ENCODE measurements around the gene SYCP1. TPM values are rescaled to one million over a fixed set of nuclear protein-coding genes. Genes with fewer than 3 reads are reported as not detected.
"Not testable (repeated sequence)": the region's sequence is repeated elsewhere in the genome, so short reads cannot be mapped to it uniquely, and the experiment has no call there.

The SYCP1 gene
- total and polyA plus RNA-seq, 2 donors (not counting 1 experiment from before 2014, with no cell fraction given) = not detected

GRCh38 chr1:114903480-114903879, 48.8 kb downstream of the SYCP1 start:
- peaks cover 3% of the 10 kb centered on the region for H3K27me3 Mint-ChIP-seq
- H3K4me3 ChIP-seq (ENCODE audit: control extremely low read depth in 1 of 5, extremely low read depth in 1 of 5, insufficient read depth in 1 of 5, low read depth in 2 of 5, low read length in 4 of 5) = no peak overlapping the region
- H3K4me3 Mint-ChIP-seq = no peak overlapping the region
- ChIA-PET POLR2A (no interaction called here), CTCF (no interaction called here)
- no peaks in the 10 kb centered on the region for H3K36me3 ChIP-seq (replicated peaks in 1 of 2; ENCODE audit: control extremely low read depth in 1 of 2, control insufficient read depth in 1 of 2, extremely low read depth in 1 of 2, insufficient read depth in 2 of 2, low read length in 1 of 2)
- H4K20me1 ChIP-seq (ENCODE audit: control insufficient read depth, insufficient read depth, low read length, poor library complexity, severe bottlenecking) = no peaks in the 10 kb centered on the region
- H3K9me3 ChIP-seq (ENCODE audit: control extremely low read depth in 1 of 3, control insufficient read depth in 2 of 3, insufficient read depth in 1 of 3, low read length in 2 of 3) = peaks cover 0 to 1% (median 0%) of the 10 kb centered on the region in 3 donors
- H3K9me3 Mint-ChIP-seq (ENCODE audit: insufficient read depth) = no peaks in the 10 kb centered on the region
- intact Hi-C loops (cut with micrococcal nuclease) = no loop called here
- no CpG with 5 or more reads among the region's 1 CpG for WGBS (ENCODE audit: insufficient coverage)
- ATAC-seq (ENCODE audit: low read depth) = no peak
- H3K27ac Mint-ChIP-seq = no peak overlapping the region
- DNase-seq = no peak
- no peak for TF ChIP-seq EZH2 (IDR thresholded peaks at IDR 0.05; ENCODE audit: borderline replicate concordance, insufficient read depth, low read depth, low read length, poor library complexity, severe bottlenecking)
- TF ChIP-seq, protein P1, sequence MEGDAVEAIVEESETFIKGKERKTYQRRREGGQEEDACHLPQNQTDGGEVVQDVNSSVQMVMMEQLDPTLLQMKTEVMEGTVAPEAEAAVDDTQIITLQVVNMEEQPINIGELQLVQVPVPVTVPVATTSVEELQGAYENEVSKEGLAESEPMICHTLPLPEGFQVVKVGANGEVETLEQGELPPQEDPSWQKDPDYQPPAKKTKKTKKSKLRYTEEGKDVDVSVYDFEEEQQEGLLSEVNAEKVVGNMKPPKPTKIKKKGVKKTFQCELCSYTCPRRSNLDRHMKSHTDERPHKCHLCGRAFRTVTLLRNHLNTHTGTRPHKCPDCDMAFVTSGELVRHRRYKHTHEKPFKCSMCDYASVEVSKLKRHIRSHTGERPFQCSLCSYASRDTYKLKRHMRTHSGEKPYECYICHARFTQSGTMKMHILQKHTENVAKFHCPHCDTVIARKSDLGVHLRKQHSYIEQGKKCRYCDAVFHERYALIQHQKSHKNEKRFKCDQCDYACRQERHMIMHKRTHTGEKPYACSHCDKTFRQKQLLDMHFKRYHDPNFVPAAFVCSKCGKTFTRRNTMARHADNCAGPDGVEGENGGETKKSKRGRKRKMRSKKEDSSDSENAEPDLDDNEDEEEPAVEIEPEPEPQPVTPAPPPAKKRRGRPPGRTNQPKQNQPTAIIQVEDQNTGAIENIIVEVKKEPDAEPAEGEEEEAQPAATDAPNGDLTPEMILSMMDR (IDR thresholded peaks at IDR 0.05) = no peak
- no peaks in the 10 kb centered on the region for H3K4me1 Mint-ChIP-seq
- H2AFZ ChIP-seq (ENCODE audit: insufficient read depth, low read depth, low read length, poor library complexity, severe bottlenecking) = no peak overlapping the region
- no peak overlapping the region for H3K27ac ChIP-seq (ENCODE audit: low read length in 2 of 2)
- no peaks in the 10 kb centered on the region for H3K79me2 ChIP-seq (ENCODE audit: control insufficient read depth, insufficient read depth, low read length)
- no peak overlapping the region for H3K9ac ChIP-seq (ENCODE audit: low read length)
- H3K27me3 ChIP-seq (replicated peaks in 1 of 4; ENCODE audit: control extremely low read depth in 1 of 4, control insufficient read depth in 3 of 4, insufficient read depth in 4 of 4, low read length in 3 of 4) = no peaks in the 10 kb centered on the region
- no peaks in the 10 kb centered on the region for H3K4me1 ChIP-seq (ENCODE audit: control insufficient read depth in 2 of 2, insufficient read depth in 2 of 2, low read length in 2 of 2)
- H3K4me2 ChIP-seq (replicated peaks; ENCODE audit: low read depth, low read length, poor library complexity, severe bottlenecking) = no peak overlapping the region

DNA sequence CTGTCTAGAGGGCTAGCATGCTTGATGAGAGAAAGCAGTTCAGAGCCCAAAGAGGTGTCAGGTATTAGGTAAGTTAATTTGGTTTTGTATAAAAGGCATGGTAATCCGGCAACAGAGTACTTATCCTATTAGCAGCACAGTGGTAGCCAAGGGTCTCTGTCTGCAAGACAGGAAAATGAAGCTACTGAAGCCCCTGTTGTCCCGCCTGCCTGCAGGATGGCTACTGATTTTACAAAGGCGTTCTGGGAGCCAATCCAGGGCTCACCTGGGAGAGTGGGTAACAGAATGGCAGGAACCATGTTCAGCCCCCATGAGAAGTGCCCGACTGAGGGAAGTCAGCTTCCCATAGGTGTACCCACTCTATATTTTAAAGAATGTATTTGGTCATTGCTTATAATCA, 61.1 kb downstream of the SYCP1 start:
- H3K4me1 ChIP-seq (ENCODE audit: control insufficient read depth in 2 of 2, insufficient read depth in 2 of 2, low read length in 2 of 2); H4K20me1 ChIP-seq (ENCODE audit: control insufficient read depth, insufficient read depth, low read length, poor library complexity, severe bottlenecking); H3K27ac ChIP-seq (ENCODE audit: low read length in 2 of 2); H3K9me3 ChIP-seq (ENCODE audit: control extremely low read depth in 1 of 3, control insufficient read depth in 2 of 3, insufficient read depth in 1 of 3, low read length in 2 of 3); H2AFZ ChIP-seq (ENCODE audit: insufficient read depth, low read depth, low read length, poor library complexity, severe bottlenecking); intact Hi-C loops (cut with micrococcal nuclease); H3K9me3 Mint-ChIP-seq (ENCODE audit: insufficient read depth); H3K36me3 ChIP-seq (replicated peaks in 1 of 2; ENCODE audit: control extremely low read depth in 1 of 2, control insufficient read depth in 1 of 2, extremely low read depth in 1 of 2, insufficient read depth in 2 of 2, low read length in 1 of 2); CTCF ChIA-PET; DNase-seq; H3K4me3 ChIP-seq (ENCODE audit: control extremely low read depth in 1 of 5, extremely low read depth in 1 of 5, insufficient read depth in 1 of 5, low read depth in 2 of 5, low read length in 4 of 5); H3K4me1 Mint-ChIP-seq; H3K27me3 ChIP-seq (replicated peaks in 1 of 4; ENCODE audit: control extremely low read depth in 1 of 4, control insufficient read depth in 3 of 4, insufficient read depth in 4 of 4, low read length in 3 of 4); H3K9ac ChIP-seq (ENCODE audit: low read length); H3K79me2 ChIP-seq (ENCODE audit: control insufficient read depth, insufficient read depth, low read length); H3K27ac Mint-ChIP-seq; H3K4me2 ChIP-seq (replicated peaks; ENCODE audit: low read depth, low read length, poor library complexity, severe bottlenecking); H3K4me3 Mint-ChIP-seq; ATAC-seq (ENCODE audit: low read depth): not testable (repeated sequence)
- POLR2A ChIA-PET = interaction anchor here (0.5 kb wide), 1 partner anchor 332 kb away, joined by 5 read pairs; no protein-coding TSS in a partner anchor
- H3K27me3 Mint-ChIP-seq = peaks cover 19% of the 10 kb centered on the region
- WGBS (ENCODE audit: insufficient coverage) = 90% methylated on average over 2 of the region's 4 CpGs

All from B cell (primary cell).